Astrocyte (in vitro differentiated cells and primary cell): Measurements from ENCODE around the gene MDM1. TPM values are rescaled to one million over a fixed set of nuclear protein-coding genes. Genes with fewer than 3 reads are reported as not detected.

Experiments
- DNase-seq: peaks from one replicate; pipeline ENCODE4 v3.0.0-alpha.2; 2010; ENCODE audit warnings: low read depth
- FAIRE-seq: peaks from 2 replicates; lab custom pipeline; 2011; peaks lifted over from hg19 to GRCh38; lab: Jason Lieb, UNC
- H2AFZ ChIP-seq: 2 replicates; pipeline ENCODE4 v1.6.0; 2012; ENCODE audit warnings: low read depth, low read length, inconsistent platforms
- H3K27ac ChIP-seq: 2 replicates; pipeline ENCODE4 v1.5.1; 2011; ENCODE audit warnings: low read depth, low read length, inconsistent platforms
- H3K27me3 ChIP-seq: 2 replicates; pipeline ENCODE4 v1.6.0; 2011; ENCODE audit warnings: low read length, inconsistent platforms; ENCODE audit not compliant: insufficient read depth
- H3K36me3 ChIP-seq: 2 replicates; pipeline ENCODE4 v1.5.1; 2011; ENCODE audit warnings: low read length, inconsistent platforms; ENCODE audit not compliant: insufficient read depth
- H3K4me1 ChIP-seq: 2 replicates; pipeline ENCODE4 v1.5.1; 2011; ENCODE audit warnings: low read length, inconsistent platforms; ENCODE audit not compliant: insufficient read depth
- H3K4me2 ChIP-seq: 2 replicates; pipeline ENCODE4 v1.6.0; 2012; ENCODE audit warnings: low read length, inconsistent platforms
- H3K4me3 ChIP-seq: 2 replicates; pipeline ENCODE4 v1.5.1; 2011; ENCODE audit warnings: low read depth, mild to moderate bottlenecking, low read length, inconsistent platforms; ENCODE audit not compliant: insufficient read depth
- H3K79me2 ChIP-seq: 2 replicates; pipeline ENCODE4 v1.6.0; 2012; ENCODE audit warnings: mild to moderate bottlenecking, low read length, inconsistent platforms; ENCODE audit not compliant: insufficient read depth
- H3K9ac ChIP-seq: 2 replicates; pipeline ENCODE4 v1.6.0; 2012; ENCODE audit warnings: mild to moderate bottlenecking, low read length, inconsistent platforms
- H3K9me3 ChIP-seq: 2 replicates; pipeline ENCODE4 v1.5.1; 2012; ENCODE audit warnings: low read depth, mild to moderate bottlenecking, low read length, inconsistent platforms; ENCODE audit not compliant: insufficient read depth
- H4K20me1 ChIP-seq: 2 replicates; pipeline ENCODE4 v1.6.0; 2012; ENCODE audit warnings: low read length, inconsistent platforms; ENCODE audit not compliant: insufficient read depth
- H3K27ac Mint-ChIP-seq: one replicate; pipeline ENCODE4 v1.8.0; 2021; ENCODE audit warnings: mild to moderate bottlenecking, mixed read lengths; ENCODE audit not compliant: unreplicated experiment
- H3K27me3 Mint-ChIP-seq: one replicate; pipeline ENCODE4 v1.8.0; 2021; ENCODE audit warnings: low read depth, mixed read lengths; ENCODE audit not compliant: unreplicated experiment
- H3K36me3 Mint-ChIP-seq: one replicate; pipeline ENCODE4 v1.8.0; 2021; ENCODE audit warnings: low read depth, mixed read lengths; ENCODE audit not compliant: unreplicated experiment
- H3K4me1 Mint-ChIP-seq: one replicate; pipeline ENCODE4 v1.8.0; 2021; ENCODE audit warnings: low read depth, mixed read lengths; ENCODE audit not compliant: unreplicated experiment
- H3K4me3 Mint-ChIP-seq: one replicate; pipeline ENCODE4 v1.8.0; 2021; ENCODE audit warnings: mild to moderate bottlenecking, moderate library complexity, mixed read lengths; ENCODE audit not compliant: unreplicated experiment
- H3K9me3 Mint-ChIP-seq: one replicate; pipeline ENCODE4 v1.8.0; 2021; ENCODE audit warnings: mild to moderate bottlenecking, mixed read lengths; ENCODE audit not compliant: unreplicated experiment
- EZH2 ChIP-seq: IDR thresholded peaks from 2 replicates; pipeline ENCODE4 v1.6.1; 2012; ENCODE audit warnings: mild to moderate bottlenecking, low read length, inconsistent platforms; ENCODE audit not compliant: insufficient read depth
- total RNA-seq: library from RNA; stranded (reverse); gene quantifications from 2 replicates; pipeline ENCODE4 v1.2.1, GENCODE V29; 2021
- TF ChIP-seq, protein P1 (sequence below): IDR thresholded peaks from 2 replicates; pipeline ENCODE4 v1.5.1; 2011; ENCODE audit warnings: low read depth, mild to moderate bottlenecking, inconsistent platforms, low read length, moderate library complexity; ENCODE audit not compliant: insufficient read depth

Gene MDM1
- total RNA-seq, 1 donor from 2014 or later = 10.8 TPM

DNA sequence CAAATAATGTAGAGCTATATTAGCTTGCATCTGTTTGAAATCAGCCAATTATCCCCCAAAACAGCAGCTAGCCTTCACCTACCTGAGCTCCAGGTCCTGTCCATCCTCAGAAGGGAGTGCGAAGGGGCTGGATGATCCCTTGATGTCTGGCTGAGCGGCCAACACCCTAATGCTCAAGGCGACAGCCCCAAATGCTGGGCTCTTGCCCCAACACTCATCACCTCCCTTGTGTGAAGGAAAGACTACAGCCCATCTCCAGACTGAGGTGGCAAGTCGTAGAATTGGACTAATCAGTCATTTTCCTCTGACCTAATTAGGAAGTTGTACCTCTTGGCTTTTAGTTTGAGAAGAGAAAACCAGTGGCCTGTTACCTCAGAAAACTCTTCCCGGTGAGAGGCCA, 16.3 kb upstream of the MDM1 start:
- Histone ChIP-seq H3K4me1 (peaks cover 13% of the 10 kb centered on the region), H3K79me2 (no peaks in the 10 kb centered on the region), H4K20me1 (no peaks in the 10 kb centered on the region), H3K9ac (no peak overlapping the region), H2AFZ (no peak overlapping the region), H3K4me2 (no peak overlapping the region), H3K4me3 (no peak overlapping the region), H3K27me3 (peaks cover 3% of the 10 kb centered on the region), H3K9me3 (no peaks in the 10 kb centered on the region), H3K27ac (no peak overlapping the region), H3K36me3 (no peaks in the 10 kb centered on the region)
- H3K27ac Mint-ChIP-seq = no peak overlapping the region
- DNase-seq (no peak), FAIRE-seq (no peak)
- no peak for TF ChIP-seq EZH2
- TF ChIP-seq, protein P1, sequence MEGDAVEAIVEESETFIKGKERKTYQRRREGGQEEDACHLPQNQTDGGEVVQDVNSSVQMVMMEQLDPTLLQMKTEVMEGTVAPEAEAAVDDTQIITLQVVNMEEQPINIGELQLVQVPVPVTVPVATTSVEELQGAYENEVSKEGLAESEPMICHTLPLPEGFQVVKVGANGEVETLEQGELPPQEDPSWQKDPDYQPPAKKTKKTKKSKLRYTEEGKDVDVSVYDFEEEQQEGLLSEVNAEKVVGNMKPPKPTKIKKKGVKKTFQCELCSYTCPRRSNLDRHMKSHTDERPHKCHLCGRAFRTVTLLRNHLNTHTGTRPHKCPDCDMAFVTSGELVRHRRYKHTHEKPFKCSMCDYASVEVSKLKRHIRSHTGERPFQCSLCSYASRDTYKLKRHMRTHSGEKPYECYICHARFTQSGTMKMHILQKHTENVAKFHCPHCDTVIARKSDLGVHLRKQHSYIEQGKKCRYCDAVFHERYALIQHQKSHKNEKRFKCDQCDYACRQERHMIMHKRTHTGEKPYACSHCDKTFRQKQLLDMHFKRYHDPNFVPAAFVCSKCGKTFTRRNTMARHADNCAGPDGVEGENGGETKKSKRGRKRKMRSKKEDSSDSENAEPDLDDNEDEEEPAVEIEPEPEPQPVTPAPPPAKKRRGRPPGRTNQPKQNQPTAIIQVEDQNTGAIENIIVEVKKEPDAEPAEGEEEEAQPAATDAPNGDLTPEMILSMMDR = no peak
- no peak overlapping the region for H3K4me3 Mint-ChIP-seq
- no peaks in the 10 kb centered on the region for H3K36me3 Mint-ChIP-seq
- H3K27me3 Mint-ChIP-seq = no peaks in the 10 kb centered on the region
- peaks cover 24% of the 10 kb centered on the region for H3K4me1 Mint-ChIP-seq
- H3K9me3 Mint-ChIP-seq = no peaks in the 10 kb centered on the region

DNA sequence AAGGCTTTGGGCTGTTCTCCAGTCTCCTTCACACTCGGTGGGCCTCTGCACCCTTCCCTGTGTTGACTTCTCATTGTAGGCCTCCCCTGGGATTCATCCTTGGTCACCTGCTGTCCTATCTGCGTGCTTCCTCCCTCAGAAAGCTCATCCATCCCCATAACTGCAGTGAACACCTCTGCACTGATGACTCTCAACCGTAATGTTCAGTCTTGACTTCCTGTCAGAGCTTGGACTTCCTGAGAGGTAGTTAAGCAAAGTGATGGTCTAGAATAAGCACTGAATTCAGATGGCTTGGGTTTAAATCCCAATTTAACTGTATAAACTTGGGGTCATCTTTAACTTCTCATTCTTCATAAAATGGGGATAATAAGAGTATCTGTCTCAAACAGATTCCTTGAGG, 13.6 kb upstream of the MDM1 start:
- DNase-seq (no peak), FAIRE-seq (no peak)
- Histone ChIP-seq H3K4me2 (no peak overlapping the region), H3K9me3 (no peaks in the 10 kb centered on the region), H4K20me1 (no peaks in the 10 kb centered on the region), H3K9ac (no peak overlapping the region), H3K27ac (no peak overlapping the region), H3K36me3 (no peaks in the 10 kb centered on the region), H2AFZ (no peak overlapping the region), H3K79me2 (no peaks in the 10 kb centered on the region), H3K4me1 (peaks cover 7% of the 10 kb centered on the region), H3K4me3 (no peak overlapping the region), H3K27me3 (peaks cover 16% of the 10 kb centered on the region)
- Mint-ChIP-seq H3K27ac (no peak overlapping the region), H3K4me3 (no peak overlapping the region), H3K4me1 (peaks cover 24% of the 10 kb centered on the region), H3K9me3 (no peaks in the 10 kb centered on the region), H3K36me3 (no peaks in the 10 kb centered on the region), H3K27me3 (no peaks in the 10 kb centered on the region)
- TF ChIP-seq EZH2 = no peak
- TF ChIP-seq, protein P1 = no peak

DNA sequence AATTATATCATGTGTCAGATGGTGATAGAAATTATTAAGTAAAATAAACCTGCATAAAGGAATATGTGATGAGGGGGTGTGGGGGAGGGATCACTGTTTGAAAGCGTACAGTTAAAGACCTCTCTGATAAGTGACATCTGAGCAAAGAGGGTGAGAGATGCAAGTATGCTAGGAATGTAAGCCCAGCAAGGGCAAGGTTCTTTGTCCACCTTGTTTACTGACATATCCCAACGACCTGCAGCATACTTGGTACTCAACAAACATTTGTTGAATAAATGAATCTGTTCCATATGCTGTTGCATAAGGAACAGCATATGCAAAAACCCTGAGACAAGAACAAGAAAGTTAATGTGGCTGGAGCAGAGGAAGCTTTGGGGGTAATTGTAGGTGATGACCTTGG, 12.0 kb upstream of the MDM1 start:
- no peak for DNase-seq
- Histone ChIP-seq H3K4me2 (no peak overlapping the region), H3K79me2 (no peaks in the 10 kb centered on the region), H4K20me1 (no peaks in the 10 kb centered on the region), H3K36me3 (no peaks in the 10 kb centered on the region), H3K4me3 (no peak overlapping the region), H3K9me3 (no peaks in the 10 kb centered on the region), H3K4me1 (no peaks in the 10 kb centered on the region), H3K27ac (no peak overlapping the region), H3K27me3 (peaks cover 16% of the 10 kb centered on the region), H2AFZ (no peak overlapping the region), H3K9ac (no peak overlapping the region)
- peaks cover 12% of the 10 kb centered on the region for H3K4me1 Mint-ChIP-seq
- no peaks in the 10 kb centered on the region for H3K27me3 Mint-ChIP-seq
- TF ChIP-seq EZH2 = no peak
- TF ChIP-seq, protein P1 = no peak
- no peak overlapping the region for H3K4me3 Mint-ChIP-seq
- H3K27ac Mint-ChIP-seq = no peak overlapping the region
- H3K36me3 Mint-ChIP-seq = no peaks in the 10 kb centered on the region
- H3K9me3 Mint-ChIP-seq = no peaks in the 10 kb centered on the region
- no peak for FAIRE-seq
